HG03469 (cell line): Measurements from ENCODE around the gene TMEM170B.
"Not testable (repeated sequence)": the region's sequence is repeated elsewhere in the genome, so short reads cannot be mapped to it uniquely, and the experiment has no call there.

Experiments
- ATAC-seq: cut with Tn5 transposase; IDR thresholded peaks from one replicate; pipeline ENCODE4 v1.9.1; 2021; ENCODE audit warnings: mild to moderate bottlenecking, moderate library complexity, moderate number of reproducible peaks; ENCODE audit not compliant: unreplicated experiment

Gene TMEM170B

DNA sequence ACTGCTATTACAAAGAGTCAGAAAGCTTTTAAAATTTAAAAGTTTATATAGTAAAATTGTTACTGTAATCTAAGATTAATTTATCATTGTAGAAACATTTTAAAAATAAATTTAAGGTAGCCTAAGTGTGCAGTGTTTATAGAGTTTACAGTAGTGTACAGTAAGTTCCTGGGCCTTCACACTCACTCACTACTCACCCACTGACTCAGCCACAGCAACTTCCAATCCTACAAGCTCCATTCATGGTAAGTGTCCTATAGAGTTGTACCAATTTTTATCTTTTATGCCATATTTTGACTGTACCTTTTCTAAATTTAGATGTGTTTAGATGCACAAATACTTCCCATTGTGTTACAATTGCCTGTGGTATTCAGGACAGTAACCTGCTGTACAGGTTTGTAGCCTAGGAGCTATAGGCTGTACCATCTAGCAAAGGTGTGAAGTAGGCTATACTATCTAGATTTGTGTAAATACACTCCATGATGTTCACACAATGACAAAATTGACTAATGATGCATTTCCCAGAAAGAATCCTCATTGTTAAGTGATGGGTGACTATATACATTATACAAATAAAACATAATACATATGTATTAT lies 10.2 kb upstream of the TMEM170B start:
- no peak for ATAC-seq

DNA sequence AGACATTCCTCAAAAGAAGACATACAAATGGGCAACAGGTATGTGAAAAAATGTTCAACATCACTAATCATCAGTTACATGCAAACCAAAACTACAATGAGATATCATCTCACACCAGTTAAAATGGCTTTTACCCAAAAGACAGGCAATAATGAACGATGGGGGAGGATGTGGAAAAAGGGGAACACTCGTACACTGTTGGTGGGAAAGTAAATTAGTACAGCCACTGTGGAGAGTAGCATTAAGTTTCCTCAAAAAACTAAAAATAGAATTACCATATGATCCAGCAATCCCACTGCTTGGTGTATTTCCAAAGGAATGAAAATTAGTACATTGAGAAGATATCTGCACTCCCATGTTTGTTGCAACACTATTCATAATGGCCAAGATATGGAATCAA lies 8.6 kb upstream of the TMEM170B start:
- ATAC-seq: no peak

DNA sequence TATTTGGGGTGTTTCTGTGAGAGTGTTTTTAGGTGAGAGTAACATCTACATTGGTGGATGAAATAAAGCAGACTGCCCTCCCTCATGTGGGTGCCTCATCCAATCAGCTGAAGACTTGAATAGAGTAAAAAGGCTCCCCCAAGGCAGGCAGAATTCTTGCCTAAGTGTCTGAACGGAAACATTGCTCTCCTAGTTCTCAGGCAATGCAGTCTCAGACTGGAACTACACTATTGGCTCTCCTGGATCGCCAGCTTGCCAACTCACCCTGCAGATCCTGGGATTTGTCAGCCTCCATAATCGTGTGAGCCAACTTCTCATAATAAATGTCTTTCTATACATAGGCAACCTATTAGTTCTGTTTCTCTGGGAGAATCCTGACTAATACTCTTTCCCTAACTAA lies 5.5 kb upstream of the TMEM170B start:
- ATAC-seq: no peak

DNA sequence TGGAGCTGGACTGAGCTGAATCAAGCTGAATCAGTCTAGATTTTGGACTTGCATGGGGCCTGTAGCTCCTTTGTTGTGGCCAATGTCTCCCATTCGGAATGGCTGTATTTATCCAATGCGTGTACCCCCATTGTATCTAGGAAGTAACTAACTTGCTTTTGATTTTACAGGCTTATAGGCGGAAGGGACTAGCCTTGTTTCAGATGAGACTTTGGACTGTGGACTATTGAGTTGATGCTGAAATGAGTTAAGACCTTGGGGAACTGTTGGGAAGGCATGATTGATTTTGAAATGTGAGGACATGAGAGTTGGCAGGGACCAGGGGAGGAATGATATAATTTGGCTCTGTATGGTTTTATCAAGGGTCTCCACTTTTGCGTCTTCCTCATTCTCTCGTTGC lies 3.0 kb upstream of the TMEM170B start:
- ATAC-seq: no peak

DNA sequence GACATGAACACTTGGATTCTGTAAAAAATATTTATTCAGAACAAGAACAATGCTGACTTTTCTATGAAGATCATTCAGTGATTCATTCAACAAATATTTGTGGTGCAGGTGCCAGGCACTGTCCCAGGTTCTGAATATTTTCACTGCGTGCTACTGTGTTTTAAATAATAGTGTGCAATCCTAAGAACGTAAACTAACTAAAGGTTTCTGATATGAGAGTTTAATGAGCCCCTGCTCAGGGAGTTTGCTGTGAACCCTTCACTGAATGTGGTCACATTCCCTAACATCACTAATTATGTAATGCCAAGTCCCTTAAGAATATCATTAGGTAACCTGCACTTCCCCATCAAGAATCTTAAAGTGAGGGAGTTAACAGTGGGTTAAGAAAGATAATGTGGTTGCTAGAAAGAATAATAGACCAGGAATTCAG lies 1.7 kb upstream of the TMEM170B start:
- no peak for ATAC-seq

DNA sequence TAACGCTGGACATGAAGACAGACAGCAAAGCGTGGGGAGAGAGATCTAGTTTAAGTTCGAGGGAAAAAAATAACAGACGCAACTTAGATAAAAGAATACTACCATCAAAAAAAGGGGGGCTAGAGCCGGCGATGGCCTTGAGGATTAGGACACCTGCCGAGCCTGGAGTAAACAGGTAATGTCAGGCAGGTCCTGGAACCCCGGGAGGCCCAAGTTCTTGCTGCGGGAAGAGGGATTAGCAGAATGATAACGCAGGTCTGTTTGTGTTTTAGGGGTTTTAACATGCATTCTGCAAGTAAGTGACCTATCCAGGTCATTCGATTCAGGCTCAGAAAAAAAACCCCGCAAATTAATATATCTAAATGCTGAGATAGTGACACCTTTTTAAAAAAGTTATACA lies 754 bp upstream of the TMEM170B start:
- no peak for ATAC-seq

DNA sequence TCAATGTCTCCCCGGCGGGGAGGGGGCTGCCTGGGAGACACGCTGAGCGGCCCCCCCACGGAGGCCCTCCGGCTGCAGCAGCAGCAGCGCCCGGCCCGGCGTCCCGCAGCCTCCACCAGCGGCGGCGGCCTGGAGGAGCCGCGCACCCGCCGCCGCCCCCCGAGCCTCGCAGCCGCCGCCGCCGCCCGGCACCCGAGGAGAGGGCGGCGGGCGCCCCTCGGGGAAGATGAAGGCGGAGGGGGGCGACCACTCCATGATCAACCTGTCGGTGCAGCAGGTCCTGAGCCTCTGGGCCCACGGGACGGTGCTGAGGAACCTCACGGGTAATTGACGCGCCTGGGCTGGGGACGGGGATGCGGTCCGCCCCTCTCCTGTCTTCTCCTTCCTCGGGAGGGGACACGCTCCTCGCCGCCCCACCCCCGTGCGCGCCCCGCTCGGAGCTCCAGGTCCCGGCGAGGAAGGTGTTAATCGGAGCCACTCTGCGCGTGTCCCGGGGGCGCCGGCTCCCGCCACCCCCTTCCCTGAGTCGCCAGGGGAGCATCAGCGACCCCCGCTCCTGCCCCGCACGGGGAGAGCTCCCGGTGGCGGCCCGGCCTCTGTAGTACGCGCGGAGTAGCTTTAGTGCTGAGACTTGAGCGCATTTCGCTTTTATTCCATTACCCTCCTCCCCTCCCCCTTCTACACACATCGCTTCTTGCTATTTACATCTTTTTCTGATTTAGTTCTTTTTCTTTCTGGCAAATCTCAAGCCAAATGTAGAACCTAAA lies 686 bp downstream of the TMEM170B start:
- ATAC-seq: peak; percentile 2

DNA sequence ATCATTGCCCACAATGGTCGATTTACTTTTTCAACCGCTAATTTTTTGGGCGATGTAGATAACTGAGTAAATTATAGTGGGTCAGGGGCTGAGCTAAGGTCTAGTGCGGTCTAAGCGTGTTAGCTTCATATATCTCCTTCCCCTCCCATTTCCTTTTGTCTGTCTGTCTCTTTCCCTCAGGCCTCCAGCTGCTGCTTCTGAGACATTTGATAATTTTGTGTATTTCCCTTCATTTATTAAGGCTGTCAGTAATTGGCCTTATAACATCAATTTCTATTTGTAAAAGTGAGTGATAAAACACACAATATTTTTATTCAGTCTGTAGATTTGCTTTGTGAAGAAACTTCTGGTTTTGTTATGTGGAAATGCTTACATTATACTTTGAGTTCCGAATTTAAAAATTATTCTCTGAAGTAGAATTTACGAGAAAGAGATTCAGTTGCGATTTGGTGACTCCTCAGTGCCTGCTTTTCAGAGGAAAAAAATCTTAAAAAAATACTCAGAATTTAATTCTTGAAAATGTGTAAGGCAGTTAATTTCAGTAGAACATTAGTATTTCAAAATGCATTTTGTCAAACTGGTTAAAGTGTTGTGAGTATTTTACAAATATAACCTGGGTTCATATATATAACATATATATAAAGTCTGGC lies 1.4 kb downstream of the TMEM170B start:
- ATAC-seq: no peak

DNA sequence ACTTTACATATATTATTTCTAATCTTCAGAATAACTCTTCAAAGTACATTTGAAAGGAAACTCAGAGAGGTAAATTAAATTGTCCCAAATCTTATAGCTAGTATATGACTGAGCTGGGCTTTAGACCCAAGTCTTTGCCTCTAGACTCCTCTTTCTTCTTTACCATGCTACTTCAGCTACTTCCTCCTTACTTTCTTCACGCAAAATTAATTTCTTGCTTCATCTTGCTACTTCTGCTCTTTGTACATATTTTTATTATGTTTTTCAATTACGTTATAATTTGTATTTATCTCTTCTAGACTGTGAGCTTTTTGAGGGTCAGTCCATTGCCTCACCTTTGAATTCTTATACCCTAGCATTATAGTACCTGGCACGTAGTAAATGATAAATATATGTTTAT lies 5.3 kb downstream of the TMEM170B start:
- no peak for ATAC-seq

DNA sequence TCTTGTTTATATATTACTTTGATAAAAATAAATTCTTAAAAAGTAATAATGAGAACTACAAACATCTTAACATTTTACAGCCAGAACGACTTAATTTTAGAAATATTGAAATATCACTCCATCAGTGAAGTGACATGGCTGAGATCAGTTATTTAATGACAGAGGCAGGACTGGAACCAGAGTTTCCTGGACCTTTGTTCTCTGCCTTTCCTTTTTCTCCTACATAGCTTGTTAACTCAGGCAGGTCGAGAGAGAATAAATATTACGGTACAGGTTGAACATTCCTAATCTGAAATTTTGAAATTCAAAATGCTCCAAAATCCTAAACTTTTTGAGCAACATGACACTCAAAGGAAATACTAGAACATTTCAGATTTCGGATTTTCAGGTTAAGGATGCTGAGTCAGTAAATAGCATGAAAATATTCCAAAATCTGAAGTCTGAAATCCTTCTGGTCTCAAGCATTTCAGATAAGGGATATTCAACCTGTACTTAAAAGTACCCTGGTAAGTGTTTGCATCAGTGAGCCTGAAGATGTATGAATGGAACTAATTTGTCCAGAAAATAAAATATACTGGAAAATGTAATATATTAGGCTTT lies 6.5 kb downstream of the TMEM170B start:
- no peak for ATAC-seq

DNA sequence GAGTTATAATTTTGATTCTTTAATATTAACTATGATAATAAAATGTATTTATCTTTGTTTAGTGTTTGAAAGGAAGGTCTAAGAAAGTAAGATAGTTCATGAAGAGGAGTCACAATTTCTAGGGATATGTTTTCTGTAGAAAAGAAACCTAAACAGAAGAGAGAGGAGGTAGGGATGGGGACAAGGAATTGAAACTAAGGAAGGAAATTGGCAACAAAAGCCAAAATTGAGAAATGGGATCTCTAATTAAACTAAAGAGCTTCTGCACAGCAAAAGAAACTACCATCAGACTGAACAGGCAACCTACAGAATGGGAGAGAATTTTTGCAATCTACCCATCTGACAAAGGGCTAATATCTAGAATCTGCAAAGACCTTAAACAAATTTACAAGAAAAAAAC lies 10.3 kb downstream of the TMEM170B start:
- ATAC-seq: not testable (repeated sequence)

DNA sequence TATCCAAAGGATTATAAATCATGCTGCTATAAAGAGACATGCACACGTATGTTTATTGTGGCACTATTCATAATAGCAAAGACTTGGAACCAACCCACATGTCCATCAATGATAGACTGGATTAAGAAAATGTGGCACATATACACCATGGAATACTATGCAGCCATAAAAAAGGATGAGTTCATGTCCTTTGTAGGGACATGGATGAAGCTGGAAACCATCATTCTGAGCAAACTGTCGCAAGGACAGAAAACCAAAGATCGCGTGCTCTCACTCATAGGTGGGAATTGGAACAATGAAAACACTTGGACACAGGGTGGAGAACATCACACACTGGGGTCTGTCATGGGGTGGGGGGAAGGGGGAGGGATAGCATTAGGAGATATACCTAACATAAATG lies 11.0 kb downstream of the TMEM170B start:
- ATAC-seq: not testable (repeated sequence)

DNA sequence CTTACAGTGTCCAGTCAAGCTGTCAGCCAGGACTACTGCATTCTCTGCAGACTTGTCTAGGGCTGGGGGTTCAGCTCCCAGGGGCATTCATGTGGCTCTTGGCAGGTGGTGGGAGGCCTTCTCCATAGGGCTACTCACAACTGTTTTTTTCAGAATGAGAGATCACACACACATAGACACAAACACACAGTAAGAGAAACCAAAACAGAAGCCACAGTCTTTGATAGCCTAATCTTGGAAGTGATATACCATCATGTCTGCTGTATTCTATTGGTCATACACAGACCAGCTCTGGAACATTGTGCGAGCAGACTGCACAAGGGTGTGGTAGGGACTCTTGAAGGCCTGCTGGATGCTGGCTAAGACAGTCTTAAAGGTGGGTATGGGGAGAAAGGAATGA lies 13.5 kb downstream of the TMEM170B start:
- ATAC-seq: no peak

DNA sequence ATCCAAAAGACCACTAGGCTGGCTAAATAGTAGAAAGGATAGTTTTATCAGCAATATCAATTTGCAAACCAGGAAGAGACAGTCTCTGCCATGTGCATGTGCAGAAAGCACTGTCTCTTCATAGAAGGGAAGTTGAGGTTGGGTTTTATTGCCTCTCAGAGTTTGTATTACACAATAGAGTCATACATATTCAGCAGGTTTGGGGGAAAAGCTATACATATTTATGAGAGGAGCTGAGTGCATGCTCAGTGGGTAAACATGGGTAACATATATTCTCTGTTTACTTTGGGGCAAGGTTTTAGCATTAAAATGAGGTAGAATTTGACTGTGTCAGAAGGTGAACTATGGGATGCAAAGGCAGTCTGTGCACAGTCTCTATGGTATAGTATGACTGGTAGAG lies 14.9 kb downstream of the TMEM170B start:
- ATAC-seq: no peak

DNA sequence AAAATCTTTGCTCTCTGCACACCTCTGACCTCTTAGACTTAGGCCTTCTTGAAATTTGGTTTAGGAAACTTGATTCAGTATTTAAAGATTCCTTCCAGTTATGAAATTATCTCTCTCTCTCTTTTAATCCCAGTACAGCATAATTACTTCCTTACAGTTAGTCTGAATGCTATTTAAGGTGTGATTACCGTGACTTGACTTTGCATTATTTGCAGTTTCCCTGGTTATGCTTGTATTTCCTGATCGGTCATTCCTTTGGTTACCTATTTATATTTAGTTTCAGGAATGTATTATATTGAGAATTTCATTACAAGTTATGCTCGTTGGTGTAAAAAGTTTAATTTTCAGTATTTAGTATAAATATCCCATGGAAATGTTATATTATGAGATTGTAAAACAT lies 16.3 kb downstream of the TMEM170B start:
- no peak for ATAC-seq

DNA sequence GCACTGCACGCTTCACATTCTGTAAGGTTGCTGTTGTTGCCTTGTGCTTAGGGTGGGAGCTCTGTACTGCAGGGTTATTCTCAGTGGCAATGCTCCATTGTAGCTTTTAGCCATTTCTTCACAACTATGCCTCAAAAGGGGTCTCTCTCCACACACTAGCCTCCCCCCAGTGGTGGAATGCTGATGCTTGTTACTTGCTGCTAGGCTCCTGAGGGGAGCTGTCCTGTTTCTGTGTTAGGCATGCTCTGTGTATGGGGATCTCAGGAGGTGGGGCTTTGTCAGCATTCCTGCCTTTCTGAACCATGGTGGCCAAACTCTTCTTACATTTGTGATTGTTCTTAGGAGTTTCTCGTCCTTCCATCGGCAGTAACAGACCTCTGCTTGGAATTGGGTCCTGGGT lies 18.8 kb downstream of the TMEM170B start:
- no peak for ATAC-seq

DNA sequence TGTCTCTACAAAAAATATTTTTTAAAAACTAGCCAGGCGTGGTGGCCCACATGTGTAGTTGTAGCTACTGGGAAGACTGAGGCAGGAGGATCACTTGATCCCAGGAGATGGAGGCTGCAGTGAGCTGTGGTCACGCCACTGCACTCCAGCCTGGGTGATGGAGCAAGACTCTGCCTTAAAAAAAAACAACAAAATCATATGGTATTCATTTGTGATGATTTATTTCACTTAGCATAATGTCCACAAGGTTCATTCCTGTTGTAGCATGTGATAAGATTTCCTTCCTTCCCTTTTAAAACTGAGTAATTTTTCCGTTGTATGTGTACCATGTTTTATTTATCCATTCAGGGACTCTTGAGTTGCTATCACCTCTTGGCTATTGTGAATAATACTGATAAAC lies 26.2 kb downstream of the TMEM170B start:
- no peak for ATAC-seq

DNA sequence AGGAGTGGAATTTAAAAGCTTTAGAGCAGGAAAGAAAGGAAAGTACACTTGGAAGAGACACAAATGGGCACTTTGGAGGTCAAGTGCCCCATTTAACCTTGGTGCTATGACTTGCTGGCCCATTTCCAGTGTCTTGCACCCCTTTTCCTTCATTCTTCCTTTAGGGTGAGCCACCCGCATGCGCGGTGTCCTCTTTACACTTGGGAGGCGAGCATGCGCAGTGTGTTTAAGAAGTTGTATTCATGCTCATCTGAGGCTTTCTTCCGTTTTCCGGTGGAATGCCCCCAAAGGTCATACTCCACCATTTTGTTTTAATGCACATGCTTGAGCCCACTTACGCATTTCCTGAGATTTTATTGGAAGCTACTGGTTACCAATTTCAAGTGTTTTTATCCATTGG lies 29.1 kb downstream of the TMEM170B start:
- no peak for ATAC-seq

DNA sequence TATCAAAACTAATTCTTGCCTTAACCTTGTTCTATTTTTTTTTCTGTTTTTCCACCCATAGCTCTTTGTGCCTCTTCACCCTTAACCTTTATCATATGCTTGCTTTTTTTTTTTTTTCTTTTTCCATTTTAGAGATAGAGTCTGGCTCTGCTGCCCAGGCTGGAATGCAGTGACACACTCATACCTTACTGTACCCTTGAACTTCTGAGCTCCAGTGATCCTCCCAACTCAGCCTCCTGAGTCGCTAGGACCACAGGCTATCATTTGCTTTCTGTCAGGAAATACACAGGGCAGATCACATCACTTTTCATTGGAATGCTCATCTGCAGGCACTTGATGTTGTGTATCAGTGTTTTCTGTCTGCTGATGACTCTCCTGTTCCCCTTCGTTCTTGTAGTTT lies 33.5 kb downstream of the TMEM170B start:
- no peak for ATAC-seq

DNA sequence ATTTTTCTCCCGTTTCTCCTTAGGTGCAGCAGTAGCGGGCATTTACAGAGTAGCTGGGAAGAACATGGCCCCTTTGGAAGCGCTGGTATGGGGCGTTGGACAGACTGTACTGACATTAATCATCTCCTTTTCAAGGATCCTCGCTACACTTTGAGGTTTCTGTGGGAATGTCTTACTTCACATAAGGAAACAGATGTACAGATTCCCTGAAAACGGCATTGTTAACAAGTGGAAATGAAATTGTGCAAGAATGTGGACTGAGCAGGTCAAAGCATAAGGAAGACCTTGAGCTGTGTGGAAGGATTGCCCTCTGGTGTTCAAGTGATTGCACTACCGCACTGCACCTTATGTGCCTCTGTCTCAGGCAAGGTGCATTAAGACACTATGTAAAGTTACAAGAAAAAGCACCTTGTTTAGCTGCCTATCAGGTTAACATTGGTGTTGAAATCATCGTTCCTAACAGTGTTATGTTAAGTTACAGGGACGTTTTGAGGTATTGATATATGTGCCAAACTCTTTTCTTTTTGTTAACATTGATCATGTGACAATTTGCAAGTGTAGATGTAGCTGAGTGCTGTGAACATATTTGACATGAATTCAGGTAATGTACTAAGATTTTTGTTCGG lies 38.0 kb downstream of the TMEM170B start:
- peak; percentile 95 for ATAC-seq

DNA sequence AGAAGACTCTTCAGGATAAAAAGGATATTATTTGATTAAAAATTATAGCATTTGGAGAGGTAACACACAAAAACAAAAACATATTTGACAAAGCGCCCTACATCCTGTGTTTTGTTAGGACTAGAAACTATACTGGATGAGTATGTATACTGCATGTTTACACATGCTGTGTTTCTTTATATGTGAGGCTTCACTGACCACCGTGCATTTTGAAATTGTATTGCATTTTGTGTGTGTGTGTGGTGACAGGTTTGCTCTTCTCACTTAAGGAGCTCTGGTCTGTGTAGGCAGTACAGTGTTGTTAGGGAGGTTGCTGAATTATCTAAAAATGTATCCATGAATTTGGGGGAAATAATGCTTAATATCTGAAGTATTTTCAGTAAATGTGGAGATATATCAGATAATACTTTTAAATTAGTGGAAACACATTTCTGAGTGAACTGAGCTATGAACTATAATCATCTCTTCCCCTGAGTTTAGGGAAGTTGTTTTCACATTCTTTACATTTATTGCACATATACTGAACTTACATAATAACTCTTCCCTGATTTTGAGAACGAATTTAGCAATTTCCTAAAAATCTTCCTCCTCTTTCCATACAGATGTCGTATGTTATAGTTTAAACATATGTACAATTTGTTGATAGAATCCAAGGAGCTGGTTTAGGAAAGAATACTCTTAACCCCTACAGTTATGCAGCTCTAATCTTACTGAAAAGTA lies 43.3 kb downstream of the TMEM170B start:
- ATAC-seq: no peak
